GM10847 (cell line): ENCODE results near the gene CNN3.

Experiments used
- POLR2A ChIP-seq: IDR thresholded peaks from 2 replicates; pipeline ENCODE4 v1.6.1; 2011; ENCODE audit not compliant: insufficient read length; ENCODE audit errors: extremely low read depth

CNN3 gene

GRCh38 chr1:94926915-94927404 lies at the start of gene CNN3:
Gene CNN3 (minus strand): TSS chr1:94927110. CDS start chr1:94926894, 216 bp downstream.
- peak; percentile 71 for TF ChIP-seq POLR2A

GRCh38 chr1:94974824-94975223 lies 47.9 kb upstream of the CNN3 start:
- no peak for TF ChIP-seq POLR2A

- TF ChIP-seq POLR2A, result no peak
Measured at GRCh38 chr1:94974241-94974640, 47.3 kb upstream of the CNN3 start.

- no peak for TF ChIP-seq POLR2A
Measured at GRCh38 chr1:94973309-94973922, 46.5 kb upstream of the CNN3 start.

GRCh38 chr1:94971491-94971924 lies 44.6 kb upstream of the CNN3 start:
- no peak for TF ChIP-seq POLR2A

- TF ChIP-seq POLR2A, result no peak
Measured at GRCh38 chr1:94970783-94971182, 43.9 kb upstream of the CNN3 start.

- no peak for TF ChIP-seq POLR2A
Measured at GRCh38 chr1:94969137-94969536, 42.2 kb upstream of the CNN3 start.

- no peak for TF ChIP-seq POLR2A
Measured at GRCh38 chr1:94966033-94966432, 39.1 kb upstream of the CNN3 start.

- no peak for TF ChIP-seq POLR2A
Measured at GRCh38 chr1:94963864-94964263, 37.0 kb upstream of the CNN3 start.

- TF ChIP-seq POLR2A, result no peak
Measured at GRCh38 chr1:94962409-94963265, 35.7 kb upstream of the CNN3 start.

GRCh38 chr1:94961988-94962387 lies 35.1 kb upstream of the CNN3 start:
- TF ChIP-seq POLR2A, result no peak

GRCh38 chr1:94961582-94961981 lies 34.7 kb upstream of the CNN3 start:
- no peak for TF ChIP-seq POLR2A

- no peak for TF ChIP-seq POLR2A
Measured at GRCh38 chr1:94958081-94958480, 31.2 kb upstream of the CNN3 start.

GRCh38 chr1:94955767-94956632 lies 29.1 kb upstream of the CNN3 start:
- TF ChIP-seq POLR2A, result no peak
